IMR-90 (cell line): Measurements from ENCODE around the gene ATP2B1. TPM values are rescaled to one million over a fixed set of nuclear protein-coding genes. Genes with fewer than 3 reads are reported as not detected.

Source experiments
- ATAC-seq: fragments of 200-7000 bp; cut with Tn5 transposase; 2 replicates; pipeline ENCODE4 v1.9.1; 2020; ENCODE audit warnings: low read depth, mild to moderate bottlenecking, moderate library complexity
- BruUV-seq: library from RNA; stranded (reverse); fragments of 400-500 nt; replicated peaks from 2 replicates; lab custom pipeline; 2021; lab: Mats Ljungman, UMichigan
- CTCF ChIA-PET: fragments of 300-600 bp; formaldehyde crosslinking; extraction: SDS; loops from one replicate; lab custom pipeline; 2021; ENCODE audit warnings: antibody characterized with exemption; lab: Yijun Ruan, JAX
- POLR2A ChIA-PET: fragments of 300-600 bp; sonication (Branson Sonifier 250); formaldehyde crosslinking; loops from one replicate; lab custom pipeline; 2022; ENCODE audit warnings: antibody characterized with exemption; ENCODE audit not compliant: unreplicated experiment; lab: Charles Lee
- DNase-seq: peaks from one replicate; pipeline ENCODE4 v3.0.0; 2013
- H2AFZ ChIP-seq: replicated peaks from 2 replicates; pipeline ENCODE3; 2013; ENCODE audit warnings: low read length, mild to moderate bottlenecking; ENCODE audit not compliant: poor library complexity
- H2AK5ac ChIP-seq: 2 replicates; pipeline ENCODE4 v1.6.1; 2013; ENCODE audit warnings: low read depth, low read length, inconsistent platforms
- H2AK9ac ChIP-seq: replicated peaks from 2 replicates; pipeline ENCODE3; 2013; ENCODE audit warnings: mild to moderate bottlenecking, low read depth, low read length, moderate library complexity; ENCODE audit not compliant: poor library complexity
- H2BK120ac ChIP-seq: 2 replicates; pipeline ENCODE4 v1.6.1; 2013; ENCODE audit warnings: low read depth, low read length, inconsistent platforms
- H2BK15ac ChIP-seq: 3 replicates; pipeline ENCODE4 v1.6.1; 2013; ENCODE audit warnings: low read depth, low read length, inconsistent platforms
- H2BK20ac ChIP-seq: 2 replicates; pipeline ENCODE4 v1.6.1; 2013; ENCODE audit warnings: low read depth, mild to moderate bottlenecking, inconsistent platforms, low read length, moderate library complexity
- H2BK5ac ChIP-seq: 2 replicates; pipeline ENCODE4 v1.6.1; 2013; ENCODE audit warnings: mild to moderate bottlenecking, low read depth, low read length, inconsistent platforms; ENCODE audit not compliant: poor library complexity, severe bottlenecking
- H3K14ac ChIP-seq: replicated peaks from 2 replicates; pipeline ENCODE4 v1.6.1; 2013; ENCODE audit warnings: low read depth, low read length, inconsistent platforms
- H3K18ac ChIP-seq: 2 replicates; pipeline ENCODE4 v1.6.1; 2013; ENCODE audit warnings: low read depth, low read length, control low read depth
- H3K23ac ChIP-seq: 2 replicates; pipeline ENCODE4 v1.6.1; 2013; ENCODE audit warnings: low read depth, low read length, inconsistent platforms
- H3K27ac ChIP-seq: 2 replicates; pipeline ENCODE4 v1.5.1; 2013; ENCODE audit warnings: mild to moderate bottlenecking, control low read depth, low read length; ENCODE audit not compliant: insufficient read depth
- H3K27me3 ChIP-seq: 2 replicates; pipeline ENCODE4 v1.6.1; 2013; ENCODE audit warnings: low read length; ENCODE audit not compliant: control insufficient read depth, insufficient read depth
- H3K36me3 ChIP-seq: 2 replicates; pipeline ENCODE4 v1.6.1; 2013; ENCODE audit warnings: low read length, mixed read lengths; ENCODE audit not compliant: control insufficient read depth, insufficient read depth
- H3K4ac ChIP-seq: 2 replicates; pipeline ENCODE4 v1.6.1; 2013; ENCODE audit warnings: low read depth, low read length, inconsistent platforms
- H3K4me1 ChIP-seq: 2 replicates; pipeline ENCODE4 v1.6.1; 2013; ENCODE audit warnings: low read length, mixed read lengths; ENCODE audit not compliant: control insufficient read depth, insufficient read depth
- H3K4me2 ChIP-seq: 2 replicates; pipeline ENCODE4 v1.6.1; 2013; ENCODE audit warnings: low read depth, mild to moderate bottlenecking, control low read depth, low read length, moderate library complexity
- H3K4me3 ChIP-seq: 2 replicates; pipeline ENCODE4 v1.5.1; 2013; ENCODE audit warnings: low read depth, mild to moderate bottlenecking, control low read depth, low read length, moderate library complexity; ENCODE audit not compliant: insufficient read depth
- H3K56ac ChIP-seq: 2 replicates; pipeline ENCODE4 v1.6.1; 2013; ENCODE audit warnings: low read length, inconsistent platforms; ENCODE audit not compliant: insufficient read depth; ENCODE audit errors: extremely low read depth
- H3K79me1 ChIP-seq, 2 experiments: 2 replicates each; pipeline ENCODE4 v1.6.1; 2013; ENCODE audit warnings: low read length in 2 of 2, inconsistent platforms in 1 of 2, low read depth in 1 of 2
- H3K9ac ChIP-seq: 2 replicates; pipeline ENCODE4 v1.6.1; 2013; ENCODE audit warnings: low read depth, low read length, control low read depth
- H3K9me1 ChIP-seq: 2 replicates; pipeline ENCODE4 v1.6.1; 2013; ENCODE audit warnings: low read length, inconsistent platforms; ENCODE audit not compliant: insufficient read depth
- H3K9me3 ChIP-seq: 2 replicates; pipeline ENCODE4 v1.6.1; 2013; ENCODE audit warnings: low read length; ENCODE audit not compliant: control insufficient read depth, insufficient read depth
- H4K20me1 ChIP-seq: 2 replicates; pipeline ENCODE4 v1.6.1; 2013; ENCODE audit warnings: low read length, inconsistent platforms; ENCODE audit not compliant: insufficient read depth
- H4K5ac ChIP-seq: 2 replicates; pipeline ENCODE4 v1.6.1; 2013; ENCODE audit warnings: mild to moderate bottlenecking, low read depth, low read length, control low read depth
- H4K8ac ChIP-seq, 2 experiments: 2 replicates each; pipeline ENCODE4 v1.6.1; 2013; ENCODE audit warnings: low read depth in 2 of 2, low read length in 2 of 2, control low read depth in 1 of 2, inconsistent platforms in 1 of 2
- H4K91ac ChIP-seq: 2 replicates; pipeline ENCODE4 v1.6.1; 2013; ENCODE audit warnings: low read depth, low read length, inconsistent platforms; ENCODE audit not compliant: insufficient read depth
- BHLHE40 ChIP-seq: fragments of 150-350 bp; IDR thresholded peaks from 2 replicates; pipeline ENCODE4 v1.6.1; 2016; ENCODE audit warnings: mild to moderate bottlenecking, low read depth, low read length
- CTCF ChIP-seq: conservative IDR thresholded peaks from 2 replicates; pipeline ENCODE4 v1.5.1; 2012; ENCODE audit warnings: mild to moderate bottlenecking, low read depth, low read length, improper control_type of control experiment
- MAFK ChIP-seq: IDR thresholded peaks from 2 replicates; pipeline ENCODE4 v1.6.1; 2012; ENCODE audit warnings: low read depth, low read length, improper control_type of control experiment
- MXI1 ChIP-seq: IDR thresholded peaks from 2 replicates; pipeline ENCODE4 v1.6.1; 2012; ENCODE audit warnings: low read depth, mild to moderate bottlenecking, low read length, moderate library complexity, borderline replicate concordance
- NFE2L2 ChIP-seq: fragments of 150-350 bp; IDR thresholded peaks from 2 replicates; pipeline ENCODE4 v1.6.1; 2016; ENCODE audit warnings: low read depth, mild to moderate bottlenecking, low read length
- POLR2A ChIP-seq: IDR thresholded peaks from 2 replicates; pipeline ENCODE4 v1.6.1; 2012; ENCODE audit warnings: mild to moderate bottlenecking, low read depth, low read length
- RAD21 ChIP-seq: IDR thresholded peaks from 2 replicates; pipeline ENCODE4 v1.6.1; 2012; ENCODE audit warnings: low read length, improper control_type of control experiment
- RCOR1 ChIP-seq: IDR thresholded peaks from 2 replicates; pipeline ENCODE4 v1.6.1; 2012; ENCODE audit warnings: mild to moderate bottlenecking, low read length, improper control_type of control experiment; ENCODE audit not compliant: insufficient replicate concordance
- RFX5 ChIP-seq: IDR thresholded peaks from 2 replicates; pipeline ENCODE4 v1.8.0; 2012; ENCODE audit warnings: low read depth, mild to moderate bottlenecking, low read length, moderate library complexity
- SMC3 ChIP-seq: fragments of 150-350 bp; IDR thresholded peaks from 2 replicates; pipeline ENCODE4 v1.6.1; 2016; ENCODE audit warnings: low read depth, mild to moderate bottlenecking, antibody characterized with exemption, low read length, moderate library complexity
- WGBS, 2 experiments: methylation state at CpG; one replicate each; pipeline versions ENCODE4 v1.1.5 to v1.1.7; 2013; ENCODE audit warnings: missing lambda C conversion rate in 2 of 2; ENCODE audit not compliant: insufficient read length in 1 of 2; ENCODE audit errors: extremely low coverage in 2 of 2; 5-methylcytosine and 5-hydroxymethylcytosine counted together
- dilution Hi-C: fragments of 300-500 bp; cut with HindIII; formaldehyde crosslinking; loops from one replicate; pipeline ENCODE4 v1.14.3; 2018; ENCODE audit warnings: low sequenced_read_pairs; ENCODE audit not compliant: unreplicated experiment
- in situ Hi-C: fragments of 300-500 bp; cut with MboI; formaldehyde crosslinking; loops from 3 replicates; pipeline ENCODE4 v1.14.3; 2019; ENCODE audit warnings: low sequenced_read_pairs, inconsistent platforms, mixed read lengths
- intact Hi-C: fragments of 100-400 bp; cut with micrococcal nuclease; formaldehyde crosslinking; loops from 2 replicates; pipeline ENCODE4 v1.10.0; 2022
- polyA plus RNA-seq, 3 experiments: library from polyadenylated mRNA; depleted of rRNA; stranded (reverse); fragments of >200 nt; gene quantifications; 2 replicates each; pipeline ENCODE4 v1.2.3, GENCODE V29; 2012; ENCODE audit warnings: low replicate concordance in 1 of 3
- total RNA-seq: library from RNA; depleted of rRNA; stranded (reverse); fragments of >200 nt; gene quantifications from 2 replicates; pipeline ENCODE4 v1.2.3, GENCODE V29; 2012
- TF ChIP-seq, protein P1 (sequence below): fragments of 150-350 bp; IDR thresholded peaks from 2 replicates; pipeline ENCODE4 v1.6.1; 2016; ENCODE audit warnings: low read depth, mild to moderate bottlenecking, low read length, moderate library complexity, borderline replicate concordance

Gene ATP2B1
- total and polyA plus RNA-seq, 2 of the 4 experiments (the other 2 are of a cell fraction): 9.9 to 32.6 TPM

- TF ChIP-seq SMC3 (no peak), NFE2L2 (no peak), MXI1 (no peak), CTCF (no peak), RAD21 (no peak), BHLHE40 (no peak), POLR2A (no peak), RCOR1 (no peak), RFX5 (no peak), MAFK (no peak)
- TF ChIP-seq, protein P1, sequence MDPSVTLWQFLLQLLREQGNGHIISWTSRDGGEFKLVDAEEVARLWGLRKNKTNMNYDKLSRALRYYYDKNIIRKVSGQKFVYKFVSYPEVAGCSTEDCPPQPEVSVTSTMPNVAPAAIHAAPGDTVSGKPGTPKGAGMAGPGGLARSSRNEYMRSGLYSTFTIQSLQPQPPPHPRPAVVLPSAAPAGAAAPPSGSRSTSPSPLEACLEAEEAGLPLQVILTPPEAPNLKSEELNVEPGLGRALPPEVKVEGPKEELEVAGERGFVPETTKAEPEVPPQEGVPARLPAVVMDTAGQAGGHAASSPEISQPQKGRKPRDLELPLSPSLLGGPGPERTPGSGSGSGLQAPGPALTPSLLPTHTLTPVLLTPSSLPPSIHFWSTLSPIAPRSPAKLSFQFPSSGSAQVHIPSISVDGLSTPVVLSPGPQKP: no peak
- Histone ChIP-seq H2BK20ac (no peak overlapping the region), H3K9ac (no peak overlapping the region), H3K23ac (no peak overlapping the region), H3K18ac (no peak overlapping the region), H3K4ac (no peak overlapping the region), H2BK5ac (no peak overlapping the region), H3K56ac (no peak overlapping the region), H3K9me3 (no peaks in the 10 kb centered on the region), H3K79me1 (no peaks in the 10 kb centered on the region), H4K5ac (no peak overlapping the region), H2AK9ac (no peak overlapping the region), H3K4me1 (no peaks in the 10 kb centered on the region), H2AK5ac (no peak overlapping the region), H3K4me2 (no peak overlapping the region), H4K91ac (no peak overlapping the region), H2AFZ (no peak overlapping the region), H4K20me1 (no peaks in the 10 kb centered on the region), H3K9me1 (no peaks in the 10 kb centered on the region), H3K27ac (no peak overlapping the region), H3K14ac (no peak overlapping the region), H3K4me3 (no peak overlapping the region), H2BK120ac (no peak overlapping the region), H3K36me3 (no peaks in the 10 kb centered on the region), H2BK15ac (no peak overlapping the region), H3K27me3 (no peaks in the 10 kb centered on the region), H4K8ac (no peak overlapping the region)
- no peak for ATAC-seq
- dilution Hi-C loops: no loop called here
- intact Hi-C loops: no loop called here
- POLR2A ChIA-PET: no interaction called here
- no TSS peak for BruUV-seq
- 100% methylated on average over 1 of the region's 2 CpGs; no CpG with 5 or more reads in 1 of the 2 experiments for WGBS, 2 experiments
- CTCF ChIA-PET: no interaction called here
- in situ Hi-C loops: no loop called here
- DNase-seq: peak; percentile 23
These were observed 151.7 kb downstream of the ATP2B1 start for GRCh38 chr12:89556976-89557375.
